GM04504 (cell line): Measurements from ENCODE around the gene SLC48A1.
"Not testable (repeated sequence)": the region's sequence is repeated elsewhere in the genome, so short reads cannot be mapped to it uniquely, and the experiment has no call there.

Source experiments
- DNase-seq: peaks from one replicate; pipeline ENCODE4 v3.0.0-alpha.2; 2012; ENCODE audit warnings: low read depth

The SLC48A1 gene

GRCh38 chr12:47793015-47793681 lies 20.1 kb downstream of the SLC48A1 start:
- DNase-seq: no peak

DNA sequence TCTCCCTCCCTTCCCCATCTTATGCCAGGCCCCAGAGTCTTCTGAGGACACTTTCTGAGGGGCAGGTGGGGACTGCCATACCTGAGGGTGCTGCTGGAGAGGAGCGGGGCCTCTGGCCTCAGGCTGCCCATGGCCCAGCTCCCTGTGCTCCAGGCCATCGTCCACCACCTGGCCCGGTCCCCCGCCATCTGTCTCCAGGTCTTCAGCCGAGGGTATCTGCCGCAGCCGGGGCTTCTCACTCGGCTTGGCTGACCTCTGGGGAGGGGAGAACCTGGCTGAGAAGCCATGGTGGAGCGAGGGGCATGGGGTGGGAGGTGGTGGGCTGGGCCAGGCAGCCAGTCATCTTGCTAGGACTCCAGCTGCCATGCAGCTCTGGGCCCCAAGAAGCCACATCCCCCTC lies 21.6 kb downstream of the SLC48A1 start:
- no peak for DNase-seq

- DNase-seq: no peak
Measured at GRCh38 chr12:47795121-47795813, 22.2 kb downstream of the SLC48A1 start.

- DNase-seq: no peak
Measured at GRCh38 chr12:47795814-47796411, 22.9 kb downstream of the SLC48A1 start.

DNA sequence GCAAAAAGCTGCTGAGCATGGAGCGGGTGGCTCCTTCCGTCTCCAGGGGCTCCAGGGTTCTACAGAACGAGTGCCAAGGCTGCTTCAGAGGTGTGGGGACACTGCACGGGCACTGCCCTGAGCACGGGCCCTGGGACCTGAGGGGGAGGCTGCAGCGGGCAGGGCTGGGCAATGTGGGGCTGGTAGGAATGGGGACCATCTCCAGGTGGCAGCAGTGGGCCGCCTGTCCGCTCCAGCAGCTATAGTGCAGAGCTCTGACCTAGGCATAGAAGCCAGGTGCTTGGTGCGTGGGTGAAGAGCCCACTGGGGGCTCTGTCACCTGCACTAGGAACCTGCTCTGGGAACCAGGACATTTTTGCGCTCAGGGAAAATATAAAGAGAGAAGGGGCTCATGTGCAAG lies 24.4 kb downstream of the SLC48A1 start:
- DNase-seq: no peak

DNA sequence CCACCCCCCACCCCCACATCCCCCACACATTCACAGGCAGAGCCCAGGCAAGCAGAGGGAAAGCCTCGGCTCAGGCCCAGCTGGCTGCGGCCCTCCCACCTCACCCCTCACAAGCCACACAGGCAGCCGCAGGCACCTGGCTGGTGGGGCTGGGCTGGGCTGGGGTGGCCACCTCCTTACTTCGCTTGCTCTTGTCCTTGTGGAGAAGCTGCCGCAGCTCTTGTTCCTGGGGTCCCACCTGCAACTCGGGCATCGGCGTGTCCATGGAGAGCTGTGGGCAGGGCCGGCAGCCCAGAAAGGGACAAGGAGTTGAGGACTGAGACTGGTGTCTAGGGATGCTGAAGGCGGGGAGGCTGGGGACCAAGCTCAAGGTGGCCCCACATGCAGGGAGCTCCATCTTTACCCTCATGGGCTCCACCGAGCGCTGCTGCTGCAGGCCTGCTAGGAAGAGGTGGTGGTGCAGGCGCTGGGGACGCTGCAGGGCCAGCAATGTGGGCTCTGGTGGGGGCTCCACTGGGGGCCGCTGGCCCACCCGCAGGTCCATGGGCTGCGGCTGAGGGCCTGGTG lies 25.4 kb downstream of the SLC48A1 start:
- no peak for DNase-seq

DNA sequence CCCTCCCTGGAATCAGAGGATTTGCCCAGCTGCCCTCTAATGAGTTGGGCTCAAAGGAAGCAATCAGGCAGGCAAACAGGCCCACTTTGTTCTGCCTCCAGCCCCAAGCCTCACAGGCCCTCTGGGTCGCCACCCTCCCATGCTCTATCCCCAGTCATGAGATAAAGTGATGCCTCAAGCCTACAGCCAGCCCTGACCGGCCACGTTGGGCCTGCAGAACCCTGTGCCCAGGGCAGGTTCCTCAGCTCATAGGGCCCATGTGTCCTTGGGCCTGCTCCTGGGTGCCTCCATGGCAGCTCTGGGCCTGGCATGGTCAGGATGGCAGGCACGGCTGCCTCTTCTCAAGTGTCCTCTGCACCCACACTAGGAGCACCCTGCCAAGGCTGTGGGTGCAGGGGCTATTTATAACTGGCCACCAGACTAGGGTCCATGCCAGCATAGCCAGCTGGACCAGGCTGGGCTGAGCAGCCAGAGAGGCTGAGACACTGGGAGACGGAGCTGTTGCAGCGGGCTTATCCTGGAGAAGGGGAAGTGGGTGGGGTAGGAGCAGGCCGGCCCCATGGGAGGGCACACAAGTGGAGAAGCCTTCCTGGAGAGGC lies 26.4 kb downstream of the SLC48A1 start:
- DNase-seq: no peak

DNA sequence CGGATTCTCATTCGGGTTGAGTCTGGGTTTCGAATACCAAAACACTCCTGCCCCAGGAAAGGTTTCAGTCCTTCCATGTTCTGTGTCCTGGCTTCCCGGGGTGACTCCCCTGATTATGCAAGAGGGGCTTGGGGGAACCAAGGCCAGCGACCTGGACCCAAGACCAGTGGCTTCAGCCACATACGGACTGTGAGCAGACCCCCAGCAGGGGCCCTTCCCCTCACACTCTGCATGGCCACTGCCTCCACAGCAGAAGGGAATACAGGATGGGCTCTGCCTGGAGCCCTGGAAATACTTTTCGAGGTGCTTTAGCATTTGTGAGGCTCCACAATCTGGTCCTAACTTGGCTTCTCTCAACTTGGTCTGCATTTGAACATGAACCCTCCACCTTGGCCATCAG lies 27.5 kb downstream of the SLC48A1 start:
- DNase-seq: no peak

GRCh38 chr12:47801170-47801903 lies 28.3 kb downstream of the SLC48A1 start:
- DNase-seq: no peak

DNA sequence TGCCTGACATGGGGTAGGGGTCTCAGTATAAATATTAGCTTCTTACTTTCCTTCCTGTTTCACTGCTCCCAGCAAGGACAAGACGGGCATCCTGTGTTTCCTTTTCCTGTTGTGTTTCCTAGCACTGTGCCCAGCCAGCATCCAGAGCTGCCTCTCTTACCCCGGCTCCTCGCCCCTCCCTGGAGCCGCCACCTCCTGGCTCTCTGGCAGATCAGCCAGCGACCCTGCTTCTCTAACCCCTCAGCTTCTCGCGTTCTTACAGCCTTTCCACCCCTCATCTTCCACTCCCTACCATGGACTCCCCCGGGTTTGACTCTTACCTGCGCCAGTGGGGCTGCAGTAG lies 28.8 kb downstream of the SLC48A1 start:
- DNase-seq: no peak

GRCh38 chr12:47802312-47802711 lies 29.3 kb downstream of the SLC48A1 start:
- no peak for DNase-seq

DNA sequence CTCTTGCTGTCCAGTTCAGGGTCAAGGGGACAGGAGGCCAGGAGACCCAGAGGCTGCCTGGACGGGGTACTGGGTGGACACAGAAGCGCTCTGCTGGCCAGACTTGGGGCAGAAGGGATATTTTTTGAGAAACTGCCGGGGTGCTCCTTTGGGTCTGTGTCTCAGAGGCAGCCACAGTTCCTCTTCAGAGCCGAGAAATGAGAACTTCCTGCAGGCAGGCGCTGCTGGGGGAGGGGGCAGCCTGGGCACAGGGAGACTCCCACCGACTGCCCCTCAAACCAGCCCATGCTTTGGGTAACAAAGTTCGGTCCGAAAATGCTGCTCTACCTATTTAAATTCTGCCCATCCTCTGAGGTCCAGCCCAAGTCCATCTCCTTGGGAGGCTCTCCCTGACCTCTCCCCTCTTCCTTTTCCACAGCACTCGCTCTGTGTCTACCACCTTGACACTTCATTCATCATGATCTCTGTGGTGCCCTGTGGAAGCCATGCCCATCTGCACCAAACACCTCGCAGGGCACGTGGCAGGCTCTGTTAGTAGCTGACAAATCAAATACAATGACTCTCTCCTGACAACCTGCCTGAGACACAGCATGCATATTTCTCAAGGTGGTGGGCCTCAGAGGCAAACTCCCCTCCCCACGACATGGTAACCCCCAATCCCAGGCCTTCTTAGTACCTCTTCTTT lies 30.3 kb downstream of the SLC48A1 start:
- DNase-seq: no peak

DNA sequence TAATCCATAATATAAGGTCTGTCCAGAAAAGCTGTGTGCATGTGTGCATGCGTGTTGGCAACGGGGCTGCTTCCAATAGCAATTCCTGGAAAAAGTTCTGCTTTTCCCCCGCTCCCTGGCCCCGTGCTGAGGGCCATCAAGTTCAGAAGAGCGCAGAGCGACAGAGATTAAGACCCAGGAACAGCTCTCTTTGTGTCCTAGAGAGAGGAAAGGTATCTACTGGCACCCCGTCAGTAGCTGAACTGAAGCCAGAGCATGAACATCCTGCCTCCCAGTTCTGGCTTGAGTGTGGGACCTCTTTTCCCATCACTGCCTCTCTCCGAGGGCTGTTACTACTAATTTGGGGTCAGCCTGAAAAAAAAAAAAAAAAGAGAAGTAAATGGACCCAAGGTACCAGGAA lies 31.1 kb downstream of the SLC48A1 start:
- no peak for DNase-seq

GRCh38 chr12:47805417-47805816 lies 32.4 kb downstream of the SLC48A1 start:
- DNase-seq: no peak

GRCh38 chr12:47807338-47807737 lies 34.3 kb downstream of the SLC48A1 start:
- no peak for DNase-seq

DNA sequence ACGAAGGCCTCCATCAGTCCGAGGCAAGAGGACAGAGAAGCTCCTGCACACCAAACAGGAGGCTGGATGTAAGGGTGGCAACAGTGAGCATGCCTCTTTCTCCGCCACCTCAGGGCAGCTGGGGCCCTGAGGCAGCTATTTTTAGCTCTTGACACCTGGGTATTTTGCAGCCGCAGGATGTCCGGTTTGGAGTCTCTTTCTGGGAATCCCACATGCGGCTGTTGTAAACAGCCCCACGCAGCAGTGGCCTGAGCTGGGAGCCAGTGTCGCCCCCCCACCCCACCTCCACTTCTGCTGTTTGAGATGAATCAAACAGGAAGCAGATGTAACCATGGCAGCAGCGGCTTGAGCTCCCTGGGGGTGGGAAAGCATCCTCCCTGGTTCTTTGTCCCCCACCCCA lies 35.0 kb downstream of the SLC48A1 start:
- DNase-seq: no peak

GRCh38 chr12:47808574-47809365 lies 35.7 kb downstream of the SLC48A1 start:
- DNase-seq: no peak

DNA sequence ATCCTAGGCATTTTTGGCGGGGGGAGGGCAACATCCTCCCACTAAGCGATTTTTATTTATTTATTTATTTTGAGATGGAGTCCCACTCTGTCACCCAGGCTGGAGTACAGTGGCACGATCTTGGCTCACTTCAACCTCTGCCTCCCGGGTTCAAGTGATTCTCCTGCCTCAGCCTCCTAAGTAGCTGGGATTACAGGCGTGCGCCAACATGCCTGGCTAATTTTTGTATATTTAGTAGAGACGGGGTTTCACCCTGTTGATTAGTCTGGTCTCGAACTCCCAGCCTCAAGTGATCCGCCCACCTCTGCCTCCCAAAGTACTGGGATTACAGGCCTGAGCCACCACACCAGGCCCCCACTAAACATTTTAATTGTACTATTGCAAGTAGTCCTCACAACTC lies 36.5 kb downstream of the SLC48A1 start:
- not testable (repeated sequence) for DNase-seq

DNA sequence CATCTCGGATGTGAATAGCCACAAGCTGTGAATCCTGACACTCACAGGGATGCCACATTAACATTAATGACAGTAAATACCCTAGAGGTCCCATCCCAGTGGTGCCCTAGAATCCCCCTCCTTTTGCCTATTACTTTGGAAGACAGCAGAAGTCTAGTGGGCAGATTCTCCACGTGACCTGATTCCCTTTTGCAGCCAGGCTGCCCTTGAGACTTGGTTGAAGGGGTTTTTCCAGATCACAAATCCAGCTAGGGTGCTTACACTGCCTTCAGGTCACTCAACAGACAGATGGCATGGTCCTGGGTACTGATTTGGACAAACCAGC lies 38.0 kb downstream of the SLC48A1 start:
- DNase-seq: no peak

DNA sequence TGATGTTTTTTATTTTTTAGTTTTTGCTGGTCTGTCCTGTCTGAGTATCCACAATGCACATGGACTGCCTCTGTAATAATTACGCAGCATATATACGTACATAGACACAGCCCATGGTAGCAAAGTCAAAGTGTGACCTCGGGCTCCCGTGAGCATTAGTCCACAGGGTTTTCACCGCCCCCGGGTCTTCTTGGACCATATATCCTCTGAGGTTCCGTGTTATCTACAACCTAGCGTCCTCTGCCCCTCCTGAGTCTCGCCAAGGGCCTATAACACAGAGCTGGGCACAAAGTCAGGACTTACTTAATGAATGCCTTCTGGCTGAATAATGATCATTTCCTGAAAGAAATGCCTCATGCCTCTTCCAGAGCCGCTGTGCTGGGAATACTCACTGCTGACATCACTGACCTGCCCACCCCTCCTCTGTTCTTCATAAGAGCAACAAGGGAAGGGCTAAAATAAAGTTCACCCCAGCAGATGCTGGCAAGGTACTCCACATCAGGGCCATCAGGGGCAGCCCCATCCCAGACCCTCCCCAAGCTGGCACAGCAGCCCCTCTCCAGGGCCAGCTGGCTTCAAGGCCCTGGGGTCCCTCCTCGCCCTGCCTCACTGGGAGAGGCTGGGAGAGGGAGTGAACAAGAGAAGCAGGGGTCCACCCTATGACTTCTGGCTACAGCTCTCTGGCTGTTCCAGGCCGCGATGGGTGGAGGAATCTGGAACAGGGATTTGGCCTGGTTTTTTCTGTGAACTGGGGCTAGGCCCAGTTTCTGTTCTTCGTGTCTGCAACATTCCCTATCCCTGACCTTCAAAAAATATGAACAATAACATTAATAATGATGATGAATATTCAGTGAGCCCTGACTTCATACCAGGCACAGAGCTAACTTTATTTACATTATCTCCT lies 38.8 kb downstream of the SLC48A1 start:
- DNase-seq: peak; percentile 66
